Epithelial cell of prostate (primary cell): ENCODE measurements around the gene MIS18BP1.
"Not testable (repeated sequence)": the region's sequence is repeated elsewhere in the genome, so short reads cannot be mapped to it uniquely, and the experiment has no call there.

ENCODE experiments used
- DNase-seq: peaks from one replicate; pipeline ENCODE4 v3.0.0-alpha.2; 2011; ENCODE audit warnings: low read depth, low spot score
- H3K27ac ChIP-seq: fragments of 450-650 bp; 2 replicates; pipeline ENCODE4 v1.5.1; 2017; ENCODE audit warnings: mild to moderate bottlenecking

MIS18BP1 gene

DNA sequence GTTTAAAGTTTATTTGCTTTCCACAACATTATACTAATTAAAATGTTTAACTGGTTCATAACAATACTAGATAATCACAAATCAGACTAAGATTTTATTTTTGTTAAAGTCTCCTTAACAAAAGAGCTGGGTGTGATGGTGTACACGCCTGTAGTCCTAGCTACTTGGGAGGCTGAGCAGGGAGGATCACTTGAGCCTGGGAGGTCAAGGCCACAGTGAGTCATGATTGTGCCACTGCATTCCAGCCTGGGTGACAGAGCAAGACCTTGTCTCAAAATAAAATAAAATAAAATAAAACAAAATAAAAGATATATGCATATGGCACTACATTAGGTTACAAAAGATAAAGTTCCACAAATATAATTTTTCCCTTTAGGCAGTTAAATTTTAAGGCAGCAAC is 5.6 kb downstream of the MIS18BP1 start:
- H3K27ac ChIP-seq, result no peak overlapping the region
- no peak for DNase-seq

DNA sequence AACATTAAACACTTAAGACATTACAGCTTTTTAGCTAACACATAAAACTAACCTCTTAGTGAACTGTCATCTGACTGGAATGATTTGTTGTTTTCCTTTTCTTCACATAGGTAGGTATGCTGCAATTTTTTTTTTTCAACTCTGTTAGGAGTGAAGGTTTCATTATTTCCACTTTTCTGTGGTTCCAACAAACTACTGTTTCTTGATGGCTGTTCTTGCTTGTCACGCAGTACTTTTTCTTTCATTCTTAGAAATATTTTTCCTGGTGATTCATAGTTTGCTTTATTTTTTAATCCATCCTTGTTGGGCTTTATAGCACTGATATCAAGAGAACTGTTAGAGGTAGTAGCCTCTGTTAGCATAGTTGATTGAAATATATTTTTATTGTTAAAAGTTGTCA is 6.3 kb downstream of the MIS18BP1 start:
- no peak overlapping the region for H3K27ac ChIP-seq
- no peak for DNase-seq

DNA sequence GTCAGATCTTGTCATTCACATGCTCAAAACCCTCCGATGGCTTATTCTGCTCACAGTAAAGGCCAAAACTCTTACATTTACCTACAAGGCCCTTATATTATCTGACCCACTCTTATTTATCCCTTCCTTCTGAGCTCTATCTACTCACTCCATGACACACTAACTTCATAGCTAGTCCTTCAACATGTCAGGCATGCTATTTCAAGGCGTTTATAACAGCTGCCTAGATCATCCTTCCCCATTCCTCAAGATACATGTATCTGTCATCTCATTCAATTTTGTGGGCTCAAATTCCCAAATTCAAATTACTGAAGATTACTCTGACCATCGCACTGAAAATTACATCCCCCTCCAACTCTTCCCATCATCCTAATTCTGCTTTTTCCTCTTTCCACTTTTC is 6.9 kb downstream of the MIS18BP1 start:
- no peak for DNase-seq
- H3K27ac ChIP-seq, result no peak overlapping the region

DNA sequence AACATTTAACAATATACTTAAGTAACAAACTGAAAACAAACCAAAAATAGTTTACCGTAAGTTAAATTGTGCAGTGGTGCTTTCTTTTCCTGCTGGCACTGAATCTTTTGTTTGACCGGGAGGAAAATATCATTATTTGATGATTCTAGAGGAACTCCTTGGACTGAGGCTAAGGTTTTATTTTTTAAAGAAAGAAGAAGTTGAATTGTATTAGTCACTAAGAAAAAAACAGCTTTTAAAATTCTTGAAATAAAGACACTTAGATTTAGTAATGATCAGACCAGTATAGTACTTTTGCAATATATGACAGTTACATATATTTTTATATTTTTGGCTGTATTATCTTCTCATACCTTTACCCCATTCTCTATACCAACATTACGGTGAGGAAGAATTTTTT is 10.3 kb downstream of the MIS18BP1 start:
- DNase-seq, result no peak
- no peak overlapping the region for H3K27ac ChIP-seq

DNA sequence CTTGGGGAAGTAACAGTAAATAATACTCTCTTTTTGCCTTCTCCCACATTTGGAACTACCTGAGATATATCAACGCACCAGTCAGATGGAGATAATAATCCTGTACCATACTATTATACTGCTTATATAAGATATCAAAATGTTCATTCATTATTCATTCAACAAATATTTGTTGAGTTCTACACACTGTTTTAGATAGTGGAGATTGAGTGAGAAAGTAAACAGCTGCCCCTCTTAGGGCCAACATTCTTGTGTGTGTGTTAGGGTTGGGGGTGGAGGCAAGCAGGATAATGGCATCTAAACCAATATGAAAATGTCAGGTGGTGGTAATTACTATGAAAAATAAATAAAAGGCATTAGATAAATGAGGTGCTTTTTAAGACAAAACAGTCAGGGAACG is 14.0 kb downstream of the MIS18BP1 start:
- no peak overlapping the region for H3K27ac ChIP-seq
- DNase-seq, result no peak

DNA sequence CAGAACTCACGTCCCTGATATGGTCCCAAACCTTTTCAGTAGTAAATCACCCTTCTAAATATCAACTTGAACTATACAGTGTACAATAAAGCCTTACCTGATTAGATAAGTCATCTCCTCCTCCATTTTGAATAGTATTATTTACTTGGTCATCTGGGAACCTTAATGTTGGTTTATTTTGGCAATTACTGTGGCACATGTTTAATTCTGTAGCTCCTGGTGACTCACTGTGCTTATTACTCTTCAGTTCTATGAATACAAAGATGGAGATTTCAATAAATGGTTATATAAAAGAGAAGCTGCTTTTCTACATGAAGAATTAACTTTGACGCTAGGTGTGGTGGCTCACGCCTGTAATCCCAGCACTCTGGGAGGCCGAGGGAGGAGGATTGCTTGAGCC is 25.4 kb downstream of the MIS18BP1 start:
- no peak overlapping the region for H3K27ac ChIP-seq

DNA sequence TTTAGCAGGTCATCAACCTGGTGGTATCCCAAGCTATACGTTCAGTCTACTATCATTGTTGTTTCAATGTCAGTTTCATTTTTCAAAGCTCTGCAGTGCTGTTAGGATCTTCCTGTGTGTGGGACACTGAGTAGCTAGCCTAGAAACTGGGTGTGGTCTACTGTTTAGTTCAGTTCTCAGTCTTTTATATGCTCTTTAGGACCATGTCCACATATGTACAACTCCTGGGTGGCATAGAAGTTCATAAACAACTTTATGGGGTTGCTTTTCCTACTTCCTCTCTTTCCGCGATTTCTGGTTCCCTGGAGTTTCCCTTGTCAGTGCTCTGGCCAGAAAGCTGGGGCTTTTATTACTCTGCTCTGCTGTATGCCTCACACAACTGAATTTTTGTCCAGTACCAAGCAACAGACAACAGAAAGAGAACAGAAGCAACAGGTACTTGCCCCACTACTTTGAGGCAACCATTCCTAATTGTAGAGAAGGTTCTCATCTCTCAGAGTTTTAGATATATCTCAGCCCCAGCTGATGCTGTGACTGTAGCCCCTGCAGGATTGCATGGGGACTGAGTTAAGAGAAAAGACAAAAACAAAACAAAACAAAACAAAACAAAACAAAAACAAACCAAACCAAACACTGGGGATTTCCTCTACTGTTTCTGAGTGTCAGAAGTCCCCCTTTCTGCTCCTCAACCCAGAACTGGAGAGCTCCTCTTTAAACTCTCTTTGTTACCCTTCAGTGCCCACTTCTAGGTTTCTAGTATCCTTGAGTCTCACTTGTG is 30.3 kb downstream of the MIS18BP1 start:
- no peak for DNase-seq
- H3K27ac ChIP-seq, result no peak overlapping the region

More for the DNA sequence above, 25.4 kb downstream of the MIS18BP1 start:
- DNase-seq, result no peak

DNA sequence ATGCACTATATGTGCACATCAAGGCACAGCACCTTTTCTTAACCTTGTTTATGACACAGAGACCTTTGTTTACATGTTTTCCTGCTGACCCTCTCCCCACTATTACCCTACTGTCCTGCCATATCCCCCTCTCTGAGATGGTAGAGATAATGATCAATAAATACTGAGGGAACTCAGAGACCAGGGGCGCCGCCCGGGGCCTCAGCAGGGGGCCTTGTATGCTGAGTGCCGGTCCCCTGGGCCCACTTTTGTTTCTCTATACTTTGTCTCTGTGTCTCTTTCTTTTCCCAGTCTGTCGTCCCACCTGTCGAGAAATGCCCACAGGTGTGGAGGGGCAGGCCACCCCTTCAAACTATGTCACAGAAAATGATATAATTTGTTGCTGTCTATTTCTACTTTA is 38.7 kb downstream of the MIS18BP1 start:
- H3K27ac ChIP-seq, DNase-seq: not testable (repeated sequence)

DNA sequence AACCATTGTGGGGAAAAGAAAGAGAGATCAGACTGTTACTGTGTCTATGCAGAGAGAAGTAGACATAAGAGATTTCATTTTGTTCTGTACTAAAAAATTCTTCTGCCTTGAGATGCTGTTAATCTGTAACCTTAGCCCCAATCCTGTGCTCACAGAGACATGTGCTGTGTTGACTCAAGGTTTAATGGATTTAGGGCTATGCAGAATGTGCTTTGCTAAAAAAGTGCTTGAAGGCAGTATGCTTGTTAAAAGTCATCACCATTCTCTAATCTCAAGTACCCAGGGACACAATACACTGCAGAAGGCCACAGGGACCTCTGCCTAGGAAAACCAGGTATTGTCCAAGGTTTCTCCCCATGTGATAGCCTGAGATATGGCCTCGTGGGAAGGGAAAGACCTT is 39.3 kb downstream of the MIS18BP1 start:
- not testable (repeated sequence) for H3K27ac ChIP-seq, DNase-seq

DNA sequence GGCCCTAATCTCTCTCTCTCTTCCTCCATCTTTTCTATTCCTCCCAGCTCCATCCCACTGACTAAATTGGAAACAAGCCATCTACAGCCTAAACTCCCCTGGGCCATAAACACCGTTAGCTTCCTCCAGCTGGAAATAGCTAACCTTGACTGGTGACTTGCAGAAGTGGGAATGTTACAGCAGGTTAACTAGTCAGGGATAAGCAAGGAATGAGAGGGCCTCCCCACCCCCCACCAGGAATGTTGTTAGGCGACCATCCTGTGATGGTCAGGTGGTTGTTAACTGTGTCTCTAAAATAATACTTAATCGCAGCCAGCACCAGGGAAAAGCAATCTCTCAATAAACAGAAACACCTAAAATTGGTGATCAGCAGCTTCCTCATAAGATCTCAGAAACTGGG is 40.8 kb downstream of the MIS18BP1 start:
- DNase-seq, result no peak
- H3K27ac ChIP-seq, result no peak overlapping the region

DNA sequence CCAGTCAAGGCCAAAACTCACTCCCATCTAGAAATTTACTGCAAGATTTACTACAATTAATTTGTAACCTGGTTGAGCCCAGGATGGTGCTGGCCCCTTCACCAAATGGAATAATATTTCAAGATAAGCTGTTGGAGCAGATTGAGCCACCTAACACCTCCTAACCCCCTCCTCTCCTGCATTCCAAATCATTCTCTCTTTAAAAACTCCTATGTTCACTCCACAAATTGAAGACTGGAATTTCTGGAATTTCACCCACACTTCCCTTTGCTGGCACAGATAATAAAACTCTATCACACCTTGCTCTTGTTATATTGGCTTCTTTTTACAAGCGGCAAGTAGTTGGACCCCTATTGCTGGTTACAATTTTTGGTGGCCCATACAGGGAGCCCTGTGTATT is 41.7 kb downstream of the MIS18BP1 start:
- no peak overlapping the region for H3K27ac ChIP-seq
- no peak for DNase-seq

DNA sequence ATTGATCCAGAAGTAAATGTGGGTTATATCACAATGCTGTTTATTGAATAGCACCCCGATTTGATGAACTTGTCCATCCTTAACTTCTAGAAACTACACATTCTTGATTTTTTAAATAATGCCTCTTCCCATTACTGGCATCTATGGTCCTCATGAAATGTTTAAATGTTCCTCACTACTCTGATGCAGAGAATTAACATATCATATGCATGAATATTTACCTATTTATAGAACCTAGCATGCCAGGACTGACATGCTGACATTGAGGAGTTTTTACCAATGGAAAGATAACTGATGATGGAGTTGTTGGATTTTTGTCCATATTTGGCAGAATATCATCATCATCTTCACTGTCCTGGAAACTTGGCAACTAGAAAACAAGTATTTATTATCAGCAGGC is 42.8 kb downstream of the MIS18BP1 start:
- no peak overlapping the region for H3K27ac ChIP-seq
- no peak for DNase-seq

DNA sequence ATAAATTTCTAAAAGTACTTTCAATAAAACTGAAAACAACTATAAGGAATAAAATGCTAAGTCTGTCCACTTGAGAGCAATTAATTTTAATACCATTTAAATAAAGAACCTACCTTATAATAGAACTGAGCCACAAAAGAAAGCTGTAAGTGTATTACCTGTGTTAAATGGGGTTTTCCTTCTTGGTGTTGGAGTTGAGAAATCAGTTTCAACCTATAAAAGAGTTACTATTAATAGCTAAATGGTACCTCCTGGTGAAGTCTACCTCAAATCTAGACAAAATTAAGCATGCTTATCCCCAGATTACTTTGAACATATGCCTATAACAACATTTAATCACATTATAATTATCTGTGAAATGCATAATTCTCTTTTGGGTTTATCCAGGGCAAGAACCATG is 48.8 kb downstream of the MIS18BP1 start:
- H3K27ac ChIP-seq, result no peak overlapping the region
- no peak for DNase-seq

DNA sequence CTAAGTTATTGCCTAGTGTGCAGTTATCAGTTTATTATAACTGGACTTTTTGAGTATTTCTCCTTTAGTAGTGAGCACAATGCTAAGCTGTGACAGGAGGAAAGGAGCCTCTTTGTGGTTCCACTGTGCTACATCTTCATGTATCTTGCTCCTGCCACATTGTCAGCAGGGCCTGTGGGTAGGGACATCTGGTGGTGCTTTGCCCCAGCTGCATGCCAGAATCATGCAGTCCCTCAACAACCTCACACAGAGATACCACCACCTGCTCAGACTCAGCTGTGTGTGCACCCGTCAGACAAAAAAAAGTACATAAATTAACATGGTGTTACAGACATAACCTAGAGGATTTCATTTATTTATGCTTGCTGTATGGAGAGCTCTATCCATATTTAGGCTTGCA is 51.1 kb downstream of the MIS18BP1 start:
- H3K27ac ChIP-seq, result no peak overlapping the region
- no peak for DNase-seq

DNA sequence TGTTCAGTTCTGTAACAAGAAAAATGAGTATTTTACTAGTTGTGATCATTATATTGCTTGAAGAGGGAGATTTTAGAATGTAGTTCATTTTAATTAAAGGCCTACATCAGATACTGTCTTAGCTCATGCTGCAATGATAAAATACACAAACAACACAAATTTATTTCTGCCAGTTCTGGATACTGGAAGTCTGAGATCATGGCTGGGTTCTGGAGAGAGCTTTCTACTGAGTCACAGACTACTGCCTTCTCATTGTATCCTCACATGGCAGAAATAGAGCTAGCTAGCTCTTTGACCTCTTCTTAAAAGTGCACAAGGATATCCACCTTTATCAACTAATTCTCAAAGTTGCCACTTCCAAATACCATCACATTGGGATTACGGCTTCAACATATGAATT is 53.8 kb downstream of the MIS18BP1 start:
- DNase-seq, result peak; percentile 16
- peak overlapping the region; percentile 76 for H3K27ac ChIP-seq

DNA sequence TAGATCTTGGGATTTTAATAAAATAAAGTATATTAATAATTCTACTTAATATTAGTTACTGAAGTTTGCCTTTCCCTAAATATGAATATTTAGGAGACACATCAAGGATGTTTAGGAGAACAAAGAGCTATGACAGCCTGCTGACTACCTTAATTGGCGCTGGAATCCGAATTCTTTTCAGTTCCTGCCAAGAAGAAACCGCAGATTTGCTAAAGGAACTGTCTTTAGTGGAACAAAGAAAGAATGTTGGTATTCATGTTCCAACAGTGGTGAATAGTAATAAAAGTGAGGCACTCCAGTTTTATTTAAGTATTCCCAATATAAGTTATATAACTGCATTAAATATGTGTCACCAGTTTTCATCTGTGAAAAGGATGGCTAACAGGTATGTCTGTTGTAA is 54.5 kb downstream of the MIS18BP1 start:
- peak; percentile 59 for DNase-seq
- H3K27ac ChIP-seq, result peak overlapping the region; percentile 76

DNA sequence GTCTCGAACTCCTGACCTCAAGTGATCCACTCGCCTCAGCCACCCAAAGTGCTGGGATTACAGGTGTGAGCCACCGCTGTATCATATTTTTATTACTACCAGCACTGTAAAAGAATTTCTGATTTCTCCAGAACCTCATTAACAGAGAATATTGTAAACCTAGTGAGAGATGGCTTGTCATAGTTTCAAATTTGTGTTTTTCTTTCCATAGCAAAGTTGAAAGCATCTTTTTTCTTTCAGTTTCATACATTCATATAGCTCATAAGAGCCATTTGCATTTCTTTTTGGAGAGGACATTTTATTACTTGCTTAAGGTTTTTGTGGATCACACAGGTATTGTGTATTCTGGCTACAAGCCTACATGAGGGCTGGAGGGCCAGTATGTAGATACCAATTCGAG is 58.0 kb downstream of the MIS18BP1 start:
- H3K27ac ChIP-seq, result no peak overlapping the region
- DNase-seq, result no peak

DNA sequence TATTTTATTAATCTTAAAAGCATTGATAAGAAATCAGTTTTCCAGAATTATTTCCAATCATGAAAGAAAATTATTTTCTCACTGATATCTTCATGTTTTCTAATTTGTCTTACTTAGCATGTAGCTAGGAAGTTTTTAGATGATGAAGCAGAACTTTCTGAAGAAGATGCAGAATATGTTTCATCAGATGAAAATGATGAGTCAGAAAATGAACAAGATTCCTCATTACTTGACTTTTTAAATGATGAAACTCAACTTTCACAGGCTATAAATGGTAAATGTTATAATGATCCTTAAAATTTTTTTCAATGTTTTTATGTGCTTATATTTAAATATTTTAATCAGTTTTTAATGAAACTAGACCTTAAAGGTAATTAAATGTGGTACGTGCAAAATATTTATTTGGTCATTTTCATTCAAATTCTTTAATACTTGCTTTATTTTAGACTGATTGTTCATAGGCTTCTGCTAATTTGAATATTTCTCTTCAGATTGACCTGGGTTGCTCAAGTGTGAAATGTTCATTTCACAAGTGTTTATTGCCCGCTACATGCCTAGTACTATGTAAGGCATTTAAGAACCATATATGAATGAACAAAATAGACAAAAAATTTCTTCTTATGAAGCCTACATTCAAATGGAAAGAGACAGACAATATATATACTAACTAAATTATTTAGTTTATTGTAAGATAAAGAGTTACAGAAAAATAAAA is 67.7 kb downstream of the MIS18BP1 start:
- DNase-seq, result no peak

DNA sequence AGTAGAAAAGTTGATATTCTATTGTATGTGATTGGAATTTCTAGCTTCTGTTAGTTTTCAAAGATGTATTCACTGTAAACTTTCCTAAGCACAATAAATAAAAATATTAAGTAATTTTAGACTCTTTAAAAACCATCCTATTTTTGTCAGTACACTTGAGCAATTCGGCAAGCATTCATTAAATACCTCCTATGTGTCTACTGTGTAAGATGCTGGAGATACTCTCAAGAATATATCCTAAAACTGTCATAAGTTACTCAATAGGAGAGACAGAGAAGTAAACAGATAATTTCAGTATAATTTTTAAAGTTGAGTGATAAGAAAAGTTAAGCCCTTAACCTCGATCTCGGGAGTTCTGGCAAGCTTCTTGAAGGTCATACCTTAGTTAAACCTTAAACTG is 71.2 kb downstream of the MIS18BP1 start:
- H3K27ac ChIP-seq, result no peak overlapping the region

More for the DNA sequence above, 67.7 kb downstream of the MIS18BP1 start:
- no peak overlapping the region for H3K27ac ChIP-seq

DNA sequence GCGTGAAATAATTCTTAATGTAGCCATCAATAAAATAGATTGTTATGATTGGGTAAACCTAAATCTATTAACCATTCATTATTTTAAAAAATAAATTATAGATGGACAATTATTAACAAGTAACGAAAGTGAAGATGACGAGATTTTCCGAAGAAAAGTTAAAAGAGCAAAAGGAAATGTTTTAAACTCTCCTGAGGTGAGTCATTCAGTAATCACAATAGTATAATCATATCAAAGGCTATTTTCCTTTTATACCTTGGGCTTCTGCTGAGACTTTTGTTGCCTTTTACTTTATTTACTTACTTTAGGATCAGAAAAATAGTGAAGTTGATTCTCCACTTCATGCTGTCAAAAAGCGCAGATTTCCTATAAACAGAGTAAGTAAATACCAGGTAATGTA is 71.7 kb downstream of the MIS18BP1 start:
- no peak overlapping the region for H3K27ac ChIP-seq
- no peak for DNase-seq

More for the DNA sequence above, 71.2 kb downstream of the MIS18BP1 start:
- no peak for DNase-seq

DNA sequence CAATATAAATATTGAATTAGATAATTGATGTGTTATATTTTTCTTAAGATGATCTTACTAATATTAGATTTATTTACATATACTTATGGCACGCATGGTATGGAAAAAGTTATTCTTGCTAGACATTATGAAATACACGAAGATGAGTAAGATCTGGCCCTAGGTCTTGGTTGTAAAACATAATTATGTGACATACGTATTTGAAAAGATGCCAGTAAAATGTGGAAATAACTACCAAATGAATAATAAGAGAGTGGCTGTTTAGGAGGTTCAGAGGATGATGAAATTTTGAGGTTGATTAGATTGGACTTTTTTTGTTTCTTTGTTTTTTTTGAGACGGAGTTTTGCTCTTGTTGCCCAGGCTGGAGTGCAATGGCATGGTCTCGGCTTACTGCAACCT is 75.9 kb downstream of the MIS18BP1 start:
- H3K27ac ChIP-seq, result peak overlapping the region; percentile 74
- DNase-seq, result peak; percentile 26

DNA sequence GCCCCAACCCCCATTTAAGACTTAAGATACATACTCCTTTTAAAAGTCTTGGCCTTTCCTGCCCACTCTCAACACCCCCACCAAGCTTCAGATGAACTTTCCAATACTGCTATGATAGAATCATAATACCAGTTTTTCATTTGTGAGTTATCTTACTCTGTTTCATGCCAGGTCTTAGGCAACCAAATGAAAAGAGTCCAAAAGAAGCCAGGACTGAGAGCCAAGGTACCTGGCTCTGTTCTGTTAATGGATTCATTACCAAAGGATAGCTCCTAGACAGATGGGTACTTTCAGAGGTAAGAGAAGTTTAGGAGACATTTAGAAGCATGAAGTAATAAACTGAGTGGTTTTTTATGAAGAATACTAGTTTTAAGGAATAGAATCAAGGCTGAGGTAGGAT is 83.1 kb downstream of the MIS18BP1 start:
- no peak overlapping the region for H3K27ac ChIP-seq
- no peak for DNase-seq
